Cardiac fibroblast (primary cell): ENCODE measurements around the gene SPC24.

Source experiments
- DNase-seq, 2 donors: peaks; one replicate each; pipeline versions ENCODE4 v3.0.0 to v3.0.0-alpha.2; 2010; ENCODE audit warnings: low read depth in 2 of 2
- H3K4me3 ChIP-seq, 2 donors: replicated peaks in 1 of 2; 1 replicate in 1 of 2; 2 replicates in 1 of 2; pipeline ENCODE4 v1.5.1; 2011; ENCODE audit warnings: low read depth in 2 of 2, low read length in 2 of 2, mild to moderate bottlenecking in 2 of 2, moderate library complexity in 1 of 2
- CTCF ChIP-seq: IDR thresholded peaks from one replicate; pipeline ENCODE4 v1.5.1; 2011; ENCODE audit warnings: low read depth, mild to moderate bottlenecking, low read length, inconsistent platforms

Gene SPC24

GRCh38 chr19:11196406-11197287 lies 41.1 kb upstream of the SPC24 start:
- H3K4me3 ChIP-seq, result peak overlapping the region; percentile 71 to 90
- peak; percentile 36 to 44 for DNase-seq
- TF ChIP-seq CTCF, result no peak

GRCh38 chr19:11195681-11196080 lies 40.1 kb upstream of the SPC24 start:
- no peak for TF ChIP-seq CTCF
- peak overlapping the region; percentile 51 to 90 for H3K4me3 ChIP-seq
- no peak for DNase-seq

- TF ChIP-seq CTCF, result no peak
- H3K4me3 ChIP-seq, result peak overlapping the region; percentile 51 to 90
- DNase-seq, result peak; percentile 43 to 46
Observed at GRCh38 chr19:11194656-11195558, 39.3 kb upstream of the SPC24 start.

GRCh38 chr19:11194173-11194572 lies 38.6 kb upstream of the SPC24 start:
- peak overlapping the region; percentile 10 to 90 for H3K4me3 ChIP-seq
- no peak for DNase-seq
- TF ChIP-seq CTCF, result no peak

- no peak for DNase-seq
- no peak for TF ChIP-seq CTCF
- H3K4me3 ChIP-seq, result peak overlapping the region in 1 of 2 donors; percentile 19
Observed at GRCh38 chr19:11192957-11193939, 37.7 kb upstream of the SPC24 start.

- DNase-seq, result no peak
- TF ChIP-seq CTCF, result no peak
- no peak overlapping the region for H3K4me3 ChIP-seq
Observed at GRCh38 chr19:11191934-11192333, 36.4 kb upstream of the SPC24 start.
